GM21786 (cell line): ENCODE results near the gene FTCD.

Experiments
- ATAC-seq: cut with Tn5 transposase; IDR thresholded peaks from one replicate; pipeline ENCODE4 v1.9.1; 2021; ENCODE audit not compliant: unreplicated experiment

Gene FTCD

GRCh38 chr21:46124926-46125845, 30.2 kb downstream of the FTCD start:
- ATAC-seq = no peak

- no peak for ATAC-seq
Observed at GRCh38 chr21:46124083-46124925, 31.1 kb downstream of the FTCD start.

- ATAC-seq = no peak
Observed at GRCh38 chr21:46122758-46123683, 32.4 kb downstream of the FTCD start.

- no peak for ATAC-seq
Observed at GRCh38 chr21:46122237-46122671, 33.1 kb downstream of the FTCD start.

- ATAC-seq = no peak
Observed at GRCh38 chr21:46121286-46122221, 33.8 kb downstream of the FTCD start.

GRCh38 chr21:46120301-46121285, 34.8 kb downstream of the FTCD start:
- ATAC-seq = no peak

GRCh38 chr21:46119637-46120271, 35.6 kb downstream of the FTCD start:
- no peak for ATAC-seq

GRCh38 chr21:46119144-46119636, 36.2 kb downstream of the FTCD start:
- ATAC-seq = no peak

- no peak for ATAC-seq
Observed at GRCh38 chr21:46118316-46119143, 36.8 kb downstream of the FTCD start.

GRCh38 chr21:46117586-46118315, 37.6 kb downstream of the FTCD start:
- no peak for ATAC-seq

- no peak for ATAC-seq
Observed at GRCh38 chr21:46116776-46117585, 38.4 kb downstream of the FTCD start.

- ATAC-seq = no peak
Observed at GRCh38 chr21:46116189-46116775, 39.1 kb downstream of the FTCD start.

- no peak for ATAC-seq
Observed at GRCh38 chr21:46115441-46116188, 39.8 kb downstream of the FTCD start.

GRCh38 chr21:46114963-46115362, 40.4 kb downstream of the FTCD start:
- no peak for ATAC-seq
